HL-60/S4 treated with phorbol 12-myristate 13-acetate at 8.2 ng/mL for 4 days and 3 days (cell line): Measurements from ENCODE around the gene PUS10.
"Not testable (repeated sequence)": the region's sequence is repeated elsewhere in the genome, so short reads cannot be mapped to it uniquely, and the experiment has no call there.

Source experiments
- in situ Hi-C: fragments of 300-500 bp; cut with MboI; formaldehyde crosslinking; loops from 2 replicates; pipeline ENCODE4 v1.15.0; 2022; ENCODE audit warnings: low sequenced_read_pairs

Gene PUS10

DNA sequence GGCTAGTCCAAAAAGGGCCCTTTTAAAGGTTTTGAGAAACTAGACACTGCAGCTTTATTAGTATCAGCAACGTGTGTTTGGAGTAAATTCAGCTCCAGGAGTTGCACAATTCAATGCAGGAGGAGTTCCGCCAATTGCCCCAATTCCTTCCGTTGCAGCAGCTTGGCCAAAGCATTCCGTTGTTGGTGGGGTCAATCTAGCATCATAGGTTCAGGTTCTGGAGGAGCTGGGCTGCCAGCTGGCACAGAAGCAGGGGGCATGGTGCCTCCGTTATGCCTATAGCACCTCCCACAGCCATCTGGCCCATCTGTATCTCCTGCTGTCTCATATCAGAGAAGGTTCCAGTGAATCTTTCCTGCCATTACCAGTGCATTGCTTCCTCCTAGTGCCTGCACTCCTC is 81.3 kb downstream of the PUS10 start:
- in situ Hi-C loops: no loop called here

DNA sequence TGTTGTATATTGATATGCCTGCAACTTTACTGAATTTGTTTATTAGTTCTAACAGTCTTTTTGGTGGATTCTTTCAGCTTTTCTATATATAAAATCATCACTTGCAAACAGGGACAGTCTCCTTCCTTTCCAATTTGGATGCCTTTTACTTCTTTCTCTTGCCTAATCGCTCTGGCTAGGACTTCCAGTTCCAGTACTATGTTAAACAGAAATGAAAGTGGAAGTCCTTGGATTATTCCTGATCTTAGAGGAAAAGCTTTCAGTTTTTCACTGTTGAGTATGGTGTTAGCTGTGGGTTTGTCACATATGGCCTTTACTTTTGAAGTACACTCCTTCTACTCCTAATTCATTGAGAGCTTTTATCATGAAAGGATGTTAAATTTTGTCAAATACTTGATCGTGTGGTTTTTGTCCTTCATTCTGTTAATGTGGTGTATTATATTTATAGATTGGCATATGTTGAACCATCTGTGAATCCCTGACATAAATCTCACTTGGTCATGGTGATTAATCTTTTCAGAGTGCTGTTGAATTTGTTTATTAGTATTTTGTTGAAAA is 83.8 kb downstream of the PUS10 start:
- in situ Hi-C loops: no loop called here

DNA sequence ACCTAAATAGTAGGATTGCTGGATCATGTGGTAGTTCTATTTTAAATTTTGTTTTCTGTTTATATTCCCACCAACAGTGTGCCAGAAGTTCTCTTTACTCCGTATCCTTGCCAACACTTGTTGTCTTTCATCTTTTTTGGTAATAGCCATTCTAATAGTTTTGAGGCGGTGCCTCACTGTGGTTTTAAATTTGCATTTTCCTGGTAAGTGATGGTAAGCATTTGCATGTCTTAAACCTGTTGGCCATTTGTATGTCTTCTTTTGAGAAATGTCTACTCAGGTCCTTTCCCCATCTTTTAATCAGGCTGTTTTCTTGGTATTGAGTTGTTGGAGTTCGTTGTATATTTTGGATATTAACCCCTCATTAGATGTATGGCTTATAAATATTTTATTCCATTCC is 85.1 kb downstream of the PUS10 start:
- in situ Hi-C loops: no loop called here

DNA sequence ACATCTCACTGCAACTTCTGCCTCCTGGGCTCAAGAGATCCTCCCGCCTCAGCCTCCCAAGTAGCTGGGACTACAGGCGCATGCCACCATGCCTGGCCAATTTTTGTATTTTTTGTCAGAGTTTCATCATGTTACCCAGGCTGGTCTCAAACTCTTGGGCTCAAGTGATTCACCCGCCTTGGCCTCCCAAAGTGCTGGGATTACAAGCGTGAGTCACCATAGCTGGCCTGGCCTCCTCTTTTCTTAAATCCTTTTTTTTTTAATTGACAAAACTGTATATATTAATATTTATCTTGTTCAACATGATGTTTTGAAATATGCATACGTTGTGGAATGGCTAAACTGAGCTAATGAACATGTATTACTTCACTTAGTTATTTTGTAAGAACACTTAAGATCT is 86.0 kb downstream of the PUS10 start:
- in situ Hi-C loops: not testable (repeated sequence)

DNA sequence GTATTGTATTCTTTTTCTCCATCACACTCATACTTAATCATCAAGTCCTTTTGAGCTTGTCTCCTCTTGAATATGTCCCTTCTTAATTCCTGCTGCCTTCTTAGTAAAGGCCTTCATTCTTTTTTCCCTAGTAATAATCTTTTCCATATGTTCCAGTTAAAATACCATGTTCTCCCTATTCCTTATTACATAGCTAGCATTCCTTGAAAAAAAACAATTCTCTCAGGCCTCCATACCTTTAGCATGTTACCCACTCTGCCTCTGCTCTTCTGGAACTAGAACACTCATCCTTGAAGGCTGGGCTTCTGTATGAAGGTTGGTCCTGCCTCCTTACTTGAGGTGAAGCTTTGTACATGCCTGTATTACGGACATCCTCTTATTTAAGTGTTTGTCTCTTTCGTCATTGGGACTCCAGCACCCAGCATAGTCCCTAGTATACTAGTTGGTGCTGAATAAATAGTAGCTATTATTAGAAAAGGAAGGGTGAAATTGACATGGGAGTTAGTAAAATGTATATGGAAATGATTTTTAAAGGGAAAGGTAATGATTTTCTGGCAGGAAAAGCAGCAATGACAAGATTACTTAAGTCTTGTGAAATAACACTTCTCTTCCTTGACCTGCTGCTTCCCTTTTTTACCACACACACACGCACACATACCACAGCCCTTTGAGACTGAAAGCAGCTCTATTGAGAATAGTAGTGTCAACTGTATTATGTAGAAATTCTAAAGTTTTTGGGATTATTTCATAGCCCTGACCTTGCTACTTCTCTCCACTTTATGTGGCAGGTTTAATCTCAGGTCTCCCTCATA is 91.1 kb downstream of the PUS10 start:
- in situ Hi-C loops: no loop called here

DNA sequence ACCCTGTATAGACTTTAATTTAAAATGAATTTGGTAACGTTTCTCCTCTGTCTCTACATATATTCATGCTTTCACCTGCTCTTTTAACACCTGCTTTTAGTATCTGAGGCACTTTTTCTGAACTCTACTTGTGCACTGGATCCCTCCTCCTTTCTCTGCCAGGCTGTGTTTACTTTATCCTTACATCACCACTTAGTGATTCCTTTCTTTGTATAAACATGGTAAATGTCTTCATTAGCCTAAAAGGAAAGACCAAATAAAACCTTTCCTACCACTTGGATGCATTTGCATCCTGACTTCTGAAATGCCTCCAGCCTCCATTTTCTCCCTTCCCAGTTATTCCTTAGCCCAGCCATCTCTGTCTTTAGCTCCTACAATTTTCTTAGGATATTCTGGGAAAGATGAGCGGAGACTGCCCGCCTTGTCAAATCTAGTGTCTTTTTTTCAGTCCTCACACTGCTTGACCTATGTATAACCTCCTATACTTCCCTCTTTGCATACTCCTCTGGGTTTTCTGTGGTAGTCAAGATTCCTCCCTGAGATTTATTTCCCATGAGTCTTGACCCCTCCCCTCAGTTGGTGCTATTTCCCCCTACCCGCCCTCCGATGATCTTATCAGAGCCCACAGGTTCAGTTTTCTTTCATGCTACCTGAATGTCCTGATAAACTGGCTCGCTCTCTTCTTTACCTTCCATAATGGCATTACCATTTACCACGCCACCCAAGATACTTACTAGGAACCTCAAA is 91.9 kb downstream of the PUS10 start:
- in situ Hi-C loops: no loop called here

DNA sequence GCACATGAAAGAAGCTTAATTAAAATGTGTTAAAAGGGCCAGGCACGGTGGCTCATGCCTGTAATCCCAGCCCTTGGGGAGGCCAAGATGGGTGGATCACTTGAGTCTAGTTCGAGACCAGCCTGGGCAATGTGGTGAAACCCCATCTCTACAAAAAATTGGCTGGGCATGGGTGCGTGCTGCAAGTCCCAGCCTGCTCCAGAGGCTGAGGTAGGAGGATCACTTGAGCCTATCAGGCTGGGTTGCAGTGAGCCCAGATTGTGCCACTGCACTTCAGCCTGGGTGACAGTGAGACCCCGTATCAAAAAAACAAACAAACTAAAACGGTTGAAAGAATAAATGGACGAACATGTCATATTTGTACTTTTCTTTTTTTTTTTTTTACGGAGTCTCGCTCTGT is 110.7 kb downstream of the PUS10 start:
- in situ Hi-C loops: no loop called here

DNA sequence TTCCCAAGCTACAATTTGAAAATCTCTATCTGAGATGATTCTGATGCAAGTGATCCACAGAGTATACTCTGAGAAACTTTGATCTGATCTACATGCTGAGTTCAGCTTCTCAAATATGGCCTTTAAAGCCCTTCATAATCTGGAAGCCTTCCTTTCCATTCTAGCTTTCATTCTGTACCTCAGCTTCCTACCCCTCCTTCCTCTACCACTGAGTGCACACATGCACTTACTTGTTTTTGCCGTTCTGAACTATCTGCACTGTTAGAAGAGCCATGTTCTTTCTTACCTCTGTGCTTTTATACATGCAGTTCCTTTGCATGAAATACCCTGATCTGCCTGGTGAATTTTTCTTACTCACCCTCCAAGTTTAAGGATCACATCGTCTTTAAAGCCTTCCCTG is 111.7 kb downstream of the PUS10 start:
- in situ Hi-C loops: no loop called here

DNA sequence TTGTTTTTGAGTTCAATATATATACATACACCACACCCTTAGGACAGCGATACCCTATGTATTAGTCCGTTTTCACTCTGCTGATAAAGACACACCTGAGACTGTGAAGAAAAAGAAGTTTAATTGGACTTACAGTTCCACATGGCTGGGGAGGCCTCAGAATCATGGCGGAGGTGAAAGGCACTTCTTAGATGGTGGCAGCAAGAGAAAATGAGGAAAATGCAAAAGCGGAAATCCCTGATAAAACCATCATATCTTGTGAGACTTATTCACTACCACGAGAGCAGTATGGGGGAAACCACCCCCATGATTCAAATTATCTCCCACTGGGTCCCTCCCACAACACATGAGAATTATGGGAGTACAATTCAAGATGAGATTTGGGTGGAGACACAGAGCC is 112.2 kb downstream of the PUS10 start:
- in situ Hi-C loops: not testable (repeated sequence)

DNA sequence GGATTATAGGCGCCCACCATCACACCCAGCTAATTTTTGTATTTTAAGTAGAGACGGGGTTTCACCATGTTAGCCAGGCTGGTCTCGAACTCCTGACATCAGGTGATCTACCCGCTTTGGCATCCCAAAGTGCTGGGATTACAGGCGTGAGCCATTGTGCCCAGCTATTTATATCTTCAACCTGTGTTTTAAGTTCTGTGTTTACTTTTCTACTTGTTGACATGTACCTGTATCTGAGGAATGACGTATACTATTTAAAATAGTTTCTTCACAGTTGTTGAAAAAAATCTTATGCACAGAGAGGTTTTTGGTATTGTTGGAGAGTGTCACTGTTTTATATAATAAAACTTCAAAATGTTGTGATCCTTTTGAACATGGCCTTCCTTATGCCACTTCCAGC is 116.8 kb downstream of the PUS10 start:
- in situ Hi-C loops: not testable (repeated sequence)

DNA sequence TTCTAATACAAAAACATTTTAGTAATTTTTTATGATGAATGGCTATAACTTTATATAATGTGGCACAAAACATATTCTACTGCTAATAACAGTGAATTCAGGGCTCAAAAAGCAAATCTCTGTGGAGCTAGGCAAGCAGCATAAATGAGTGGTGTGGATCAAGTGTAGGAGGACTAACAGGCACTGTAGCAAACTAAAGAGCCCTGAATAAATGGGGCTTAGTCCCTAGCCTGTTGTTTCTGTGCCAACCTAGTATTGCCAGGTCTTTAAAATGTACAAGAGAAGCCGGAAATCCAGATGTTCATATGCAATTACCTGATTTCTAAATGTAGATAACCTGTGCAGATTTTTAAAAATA is 118.2 kb downstream of the PUS10 start:
- in situ Hi-C loops: no loop called here

DNA sequence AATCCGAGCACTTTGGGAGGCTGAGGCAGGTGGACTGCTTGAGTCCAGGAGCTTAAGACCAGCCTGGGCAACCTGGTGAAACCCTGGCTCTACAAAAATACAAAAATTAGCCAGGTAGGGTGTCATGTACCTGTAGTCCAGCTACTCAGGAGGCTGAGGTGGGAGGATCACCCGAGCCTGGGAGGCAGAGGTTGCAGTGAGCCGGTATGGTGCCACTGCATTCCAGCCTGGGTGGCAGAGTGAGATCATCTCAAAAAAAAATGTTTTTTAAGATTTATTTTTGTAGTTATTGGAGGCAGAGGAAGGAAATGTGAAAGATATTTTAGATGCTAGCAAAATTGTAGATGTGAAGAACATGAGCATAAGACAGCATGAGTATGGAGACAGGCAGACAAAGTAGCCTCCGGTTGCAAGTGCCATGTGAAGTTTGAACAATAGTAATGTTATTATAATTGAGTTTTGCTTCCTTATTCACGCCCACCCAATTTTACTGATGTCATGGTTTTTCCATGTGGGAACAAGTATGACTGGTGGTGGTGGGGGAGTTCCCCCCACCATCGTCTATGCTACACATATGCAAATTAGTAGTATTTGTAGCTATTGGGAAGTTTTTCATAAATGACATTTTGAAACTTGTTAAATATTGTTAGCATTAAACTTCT is 118.7 kb downstream of the PUS10 start:
- in situ Hi-C loops: no loop called here

DNA sequence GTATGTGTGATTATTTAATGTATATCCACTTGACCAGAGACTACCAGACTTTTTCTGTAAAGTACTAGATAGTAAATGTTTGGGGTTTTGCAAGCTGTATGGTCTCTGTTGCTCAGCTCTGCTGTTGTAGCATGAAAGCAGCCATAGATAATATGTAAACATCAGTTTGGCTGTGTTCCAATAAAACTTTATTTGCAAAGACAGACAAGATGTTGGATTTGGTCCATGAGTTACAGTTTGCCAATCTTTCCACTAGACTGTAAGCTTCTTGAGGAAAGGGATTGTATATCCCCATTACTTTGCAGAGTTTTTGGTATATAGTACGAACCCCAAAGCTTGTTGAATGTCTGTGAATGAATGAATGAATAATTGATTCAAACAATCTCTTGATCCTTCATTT is 119.5 kb downstream of the PUS10 start:
- in situ Hi-C loops: no loop called here
